Measurements from ENCODE around the gene GLI3. TPM values are rescaled to one million over a fixed set of nuclear protein-coding genes. Genes with fewer than 3 reads are reported as not detected.

The GLI3 gene
- total RNA-seq, 4 donors from 2014 or later = 16.5 to 105 (median 22.6) TPM

GRCh38 chr7:42185726-42186125 is 51.3 kb downstream of the GLI3 start:
- Histone ChIP-seq H3K4me3 (no peak overlapping the region), H3K27me3 (no peaks in the 10 kb centered on the region), H3K27ac (no peak overlapping the region), H3K36me3 (no peaks in the 10 kb centered on the region), H3K4me1 (peaks cover 0 to 7% of the 10 kb centered on the region in 2 donors), H3K9me3 (no peaks in the 10 kb centered on the region)
- no peak for TF ChIP-seq POLR2A (IDR thresholded peaks at IDR 0.05)
- TF ChIP-seq CTCF (IDR thresholded peaks at IDR 0.05) = no peak
- DNase-seq = no peak
- intact Hi-C loops (cut with DNase I; ENCODE audit: low total_unique reads) = no loop called here

GRCh38 chr7:42183547-42183946 is 53.5 kb downstream of the GLI3 start:
- H3K9me3 ChIP-seq = no peaks in the 10 kb centered on the region
- intact Hi-C loops (cut with DNase I; ENCODE audit: low total_unique reads) = no loop called here
- H3K27me3 ChIP-seq = no peaks in the 10 kb centered on the region
- H3K36me3 ChIP-seq = no peaks in the 10 kb centered on the region
- DNase-seq = no peak
- H3K27ac ChIP-seq = no peak overlapping the region
- no peak for TF ChIP-seq CTCF (IDR thresholded peaks at IDR 0.05)
- TF ChIP-seq POLR2A (IDR thresholded peaks at IDR 0.05) = no peak
- peaks cover 0 to 7% of the 10 kb centered on the region in 2 donors for H3K4me1 ChIP-seq
- no peak overlapping the region for H3K4me3 ChIP-seq

GRCh38 chr7:42181566-42181965 is 55.4 kb downstream of the GLI3 start:
- Histone ChIP-seq H3K36me3 (no peaks in the 10 kb centered on the region), H3K9me3 (no peaks in the 10 kb centered on the region), H3K27me3 (no peaks in the 10 kb centered on the region), H3K4me3 (no peak overlapping the region), H3K27ac (no peak overlapping the region), H3K4me1 (peaks cover 0 to 7% of the 10 kb centered on the region in 2 donors)
- TF ChIP-seq CTCF (IDR thresholded peaks at IDR 0.05) (no peak), POLR2A (IDR thresholded peaks at IDR 0.05) (no peak)
- intact Hi-C loops (cut with DNase I; ENCODE audit: low total_unique reads) = no loop called here
- DNase-seq = no peak

- TF ChIP-seq CTCF (IDR thresholded peaks at IDR 0.05) (no peak), POLR2A (IDR thresholded peaks at IDR 0.05) (no peak)
- Histone ChIP-seq H3K27ac (no peak overlapping the region), H3K4me1 (no peaks in the 10 kb centered on the region), H3K9me3 (no peaks in the 10 kb centered on the region), H3K27me3 (no peaks in the 10 kb centered on the region), H3K36me3 (no peaks in the 10 kb centered on the region), H3K4me3 (no peak overlapping the region)
- intact Hi-C loops (cut with DNase I; ENCODE audit: low total_unique reads) = no loop called here
- no peak for DNase-seq
Measured at GRCh38 chr7:42180806-42181205, 56.2 kb downstream of the GLI3 start.

- no peak for TF ChIP-seq POLR2A (IDR thresholded peaks at IDR 0.05)
- no peak for TF ChIP-seq CTCF (IDR thresholded peaks at IDR 0.05)
- peak overlapping the region in 1 of 2 donors; percentile 81 for H3K27ac ChIP-seq
- no peaks in the 10 kb centered on the region for H3K9me3 ChIP-seq
- H3K4me1 ChIP-seq = no peaks in the 10 kb centered on the region
- intact Hi-C loops (cut with DNase I; ENCODE audit: low total_unique reads) = no loop called here
- H3K36me3 ChIP-seq = no peaks in the 10 kb centered on the region
- no peak overlapping the region for H3K4me3 ChIP-seq
- DNase-seq = no peak
- no peaks in the 10 kb centered on the region for H3K27me3 ChIP-seq
Measured at GRCh38 chr7:42176724-42177101, 60.3 kb downstream of the GLI3 start.
